ENCODE data around the gene SLC10A4. TPM values are rescaled to one million over a fixed set of nuclear protein-coding genes. Genes with fewer than 3 reads are reported as not detected.
A peak's percentile ranks its signal among the peaks of the same experiment; 100 is the strongest.

Gene SLC10A4
- total RNA-seq, 1 experiment from 2014 or later = 1.7 TPM

GRCh38 chr4:48470570-48470969 lies 12.6 kb upstream of the SLC10A4 start:
- Mint-ChIP-seq H3K4me1 (ENCODE audit: low read depth, unreplicated experiment) (peaks cover 29% of the 10 kb centered on the region), H3K9me3 (ENCODE audit: unreplicated experiment) (no peaks in the 10 kb centered on the region), H3K4me3 (ENCODE audit: unreplicated experiment) (no peak overlapping the region), H3K36me3 (ENCODE audit: insufficient read depth, unreplicated experiment) (no peaks in the 10 kb centered on the region), H3K27ac (ENCODE audit: unreplicated experiment) (peak overlapping the region; percentile 34), H3K27me3 (ENCODE audit: insufficient read depth, unreplicated experiment) (no peaks in the 10 kb centered on the region)
- ChIA-PET POLR2A (no interaction called here), CTCF (no interaction called here)
- no peaks in the 10 kb centered on the region; the same call in 1 of the 2 replicates for H3K36me3 ChIP-seq (ENCODE audit: control insufficient read depth, insufficient read depth, low read length)
- no TSS peak for BruUV-seq (replicated peaks)
- no peaks in the 10 kb centered on the region for H3K9me3 ChIP-seq
- no peaks in the 10 kb centered on the region for H3K27me3 ChIP-seq (replicated peaks; ENCODE audit: control insufficient read depth, insufficient read depth, low read length)
- DNase-seq = no peak
- no peak for TF ChIP-seq CTCF (IDR thresholded peaks at IDR 0.05; ENCODE audit: insufficient read depth in 1 of 2, low read depth in 1 of 2, low read length in 1 of 2, severe bottlenecking in 1 of 2, unreplicated experiment in 1 of 2)
- H3K4me1 ChIP-seq = no peaks in the 10 kb centered on the region
- no peak overlapping the region for H3K4me3 ChIP-seq (ENCODE audit: low read depth, low read length)
- intact Hi-C loops (cut with micrococcal nuclease; ENCODE audit: unreplicated experiment) = no loop called here

- H3K27me3 ChIP-seq (replicated peaks; ENCODE audit: control insufficient read depth, insufficient read depth, low read length) = no peaks in the 10 kb centered on the region
- CTCF ChIA-PET = interaction anchor here (0.6 kb wide), 1 partner anchor 586 kb away, joined by 6 read pairs; no protein-coding TSS in a partner anchor
- Mint-ChIP-seq H3K4me1 (ENCODE audit: low read depth, unreplicated experiment) (peaks cover 34% of the 10 kb centered on the region), H3K27me3 (ENCODE audit: insufficient read depth, unreplicated experiment) (no peaks in the 10 kb centered on the region), H3K4me3 (ENCODE audit: unreplicated experiment) (no peak overlapping the region), H3K9me3 (ENCODE audit: unreplicated experiment) (no peaks in the 10 kb centered on the region), H3K36me3 (ENCODE audit: insufficient read depth, unreplicated experiment) (no peaks in the 10 kb centered on the region), H3K27ac (ENCODE audit: unreplicated experiment) (no peak overlapping the region)
- H3K36me3 ChIP-seq (ENCODE audit: control insufficient read depth, insufficient read depth, low read length) = no peaks in the 10 kb centered on the region; the same call in none of the 2 replicates
- H3K4me3 ChIP-seq (ENCODE audit: low read depth, low read length) = no peak overlapping the region
- no peak for DNase-seq
- intact Hi-C loops (cut with micrococcal nuclease; ENCODE audit: unreplicated experiment) = no loop called here
- no peaks in the 10 kb centered on the region for H3K4me1 ChIP-seq
- POLR2A ChIA-PET = no interaction called here
- TF ChIP-seq CTCF (IDR thresholded peaks at IDR 0.05; ENCODE audit: insufficient read depth in 1 of 2, low read depth in 1 of 2, low read length in 1 of 2, severe bottlenecking in 1 of 2, unreplicated experiment in 1 of 2) = no peak
- no peaks in the 10 kb centered on the region for H3K9me3 ChIP-seq
- BruUV-seq (replicated peaks) = no TSS peak
Observed at GRCh38 chr4:48472794-48473193, 10.3 kb upstream of the SLC10A4 start.

- no peak for TF ChIP-seq CTCF (IDR thresholded peaks at IDR 0.05; ENCODE audit: insufficient read depth in 1 of 2, low read depth in 1 of 2, low read length in 1 of 2, severe bottlenecking in 1 of 2, unreplicated experiment in 1 of 2)
- Histone ChIP-seq H3K4me3 (ENCODE audit: low read depth, low read length) (no peak overlapping the region), H3K27me3 (replicated peaks; ENCODE audit: control insufficient read depth, insufficient read depth, low read length) (no peaks in the 10 kb centered on the region), H3K9me3 (no peaks in the 10 kb centered on the region), H3K4me1 (no peaks in the 10 kb centered on the region), H3K36me3 (ENCODE audit: control insufficient read depth, insufficient read depth, low read length) (no peaks in the 10 kb centered on the region; the same call in none of the 2 replicates)
- Mint-ChIP-seq H3K4me1 (ENCODE audit: low read depth, unreplicated experiment) (peaks cover 24% of the 10 kb centered on the region), H3K27me3 (ENCODE audit: insufficient read depth, unreplicated experiment) (no peaks in the 10 kb centered on the region), H3K9me3 (ENCODE audit: unreplicated experiment) (no peaks in the 10 kb centered on the region), H3K27ac (ENCODE audit: unreplicated experiment) (no peak overlapping the region), H3K4me3 (ENCODE audit: unreplicated experiment) (no peak overlapping the region), H3K36me3 (ENCODE audit: insufficient read depth, unreplicated experiment) (no peaks in the 10 kb centered on the region)
- CTCF ChIA-PET = interaction anchor here (0.7 kb wide), 1 partner anchor 11 kb away, joined by 3 read pairs; no protein-coding TSS in a partner anchor
- intact Hi-C loops (cut with micrococcal nuclease; ENCODE audit: unreplicated experiment) = no loop called here
- DNase-seq = no peak
- POLR2A ChIA-PET = no interaction called here
- no TSS peak for BruUV-seq (replicated peaks)
Observed at GRCh38 chr4:48475770-48476169, 7.4 kb upstream of the SLC10A4 start.

Data from Caco-2 (cell line).